ENCODE results near the gene INA. TPM values are rescaled to one million over a fixed set of nuclear protein-coding genes. Genes with fewer than 3 reads are reported as not detected.

Gene INA
- total RNA-seq, 1 experiment from 2014 or later: 0.52 TPM

DNA sequence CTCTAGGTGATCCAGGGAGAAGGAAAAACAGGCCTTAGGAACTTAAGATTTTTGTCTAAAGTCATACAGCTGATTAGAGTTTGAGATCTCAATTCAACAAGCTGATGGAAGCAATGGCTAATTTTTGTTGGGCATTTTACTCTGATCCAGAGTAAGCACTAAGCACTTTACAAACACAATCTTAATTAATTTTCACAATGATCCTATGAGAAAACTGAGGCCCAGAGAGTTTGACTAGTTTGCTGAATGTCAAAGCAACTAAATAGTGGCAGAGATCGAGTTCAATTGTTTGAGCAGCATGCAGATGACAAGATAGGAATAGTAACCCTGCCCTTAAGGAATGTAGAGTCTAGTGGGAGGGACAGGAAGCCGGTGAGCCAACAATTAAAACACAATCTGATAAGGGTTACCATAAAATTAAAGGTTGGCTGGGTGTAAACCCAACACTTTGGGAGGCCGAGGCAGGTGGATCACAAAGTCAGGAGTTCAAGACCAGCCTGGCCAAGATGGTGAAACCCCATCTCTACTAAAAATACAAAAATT is 44.7 kb upstream of the INA start:
- Mint-ChIP-seq H3K27me3 (ENCODE audit: insufficient read depth, unreplicated experiment) (no peaks in the 10 kb centered on the region), H3K4me3 (ENCODE audit: unreplicated experiment) (no peak overlapping the region), H3K9me3 (ENCODE audit: unreplicated experiment) (peaks cover 12% of the 10 kb centered on the region), H3K4me1 (ENCODE audit: low read depth, unreplicated experiment) (peaks cover 28% of the 10 kb centered on the region), H3K36me3 (ENCODE audit: insufficient read depth, unreplicated experiment) (peaks cover 28% of the 10 kb centered on the region), H3K27ac (ENCODE audit: unreplicated experiment) (peak overlapping the region; percentile 72)
- no peaks in the 10 kb centered on the region for H3K27me3 ChIP-seq (replicated peaks; ENCODE audit: control insufficient read depth, insufficient read depth, low read length)
- DNase-seq: no peak
- H3K4me3 ChIP-seq (ENCODE audit: low read depth, low read length): no peak overlapping the region
- TF ChIP-seq, protein P1, sequence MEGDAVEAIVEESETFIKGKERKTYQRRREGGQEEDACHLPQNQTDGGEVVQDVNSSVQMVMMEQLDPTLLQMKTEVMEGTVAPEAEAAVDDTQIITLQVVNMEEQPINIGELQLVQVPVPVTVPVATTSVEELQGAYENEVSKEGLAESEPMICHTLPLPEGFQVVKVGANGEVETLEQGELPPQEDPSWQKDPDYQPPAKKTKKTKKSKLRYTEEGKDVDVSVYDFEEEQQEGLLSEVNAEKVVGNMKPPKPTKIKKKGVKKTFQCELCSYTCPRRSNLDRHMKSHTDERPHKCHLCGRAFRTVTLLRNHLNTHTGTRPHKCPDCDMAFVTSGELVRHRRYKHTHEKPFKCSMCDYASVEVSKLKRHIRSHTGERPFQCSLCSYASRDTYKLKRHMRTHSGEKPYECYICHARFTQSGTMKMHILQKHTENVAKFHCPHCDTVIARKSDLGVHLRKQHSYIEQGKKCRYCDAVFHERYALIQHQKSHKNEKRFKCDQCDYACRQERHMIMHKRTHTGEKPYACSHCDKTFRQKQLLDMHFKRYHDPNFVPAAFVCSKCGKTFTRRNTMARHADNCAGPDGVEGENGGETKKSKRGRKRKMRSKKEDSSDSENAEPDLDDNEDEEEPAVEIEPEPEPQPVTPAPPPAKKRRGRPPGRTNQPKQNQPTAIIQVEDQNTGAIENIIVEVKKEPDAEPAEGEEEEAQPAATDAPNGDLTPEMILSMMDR (IDR thresholded peaks at IDR 0.05; ENCODE audit: insufficient read depth in 1 of 2, low read depth in 1 of 2, low read length in 1 of 2, severe bottlenecking in 1 of 2, unreplicated experiment in 1 of 2): no peak
- H3K4me1 ChIP-seq: peaks cover 52% of the 10 kb centered on the region
- CTCF ChIA-PET: interaction anchor here (2.1 kb wide), 1 partner anchor 12 kb away, joined by 17 read pairs; no protein-coding TSS in a partner anchor
- H3K36me3 ChIP-seq (ENCODE audit: control insufficient read depth, insufficient read depth, low read length): no peaks in the 10 kb centered on the region
- no TSS peak for BruUV-seq (replicated peaks)
- 0 out of 2 replicates have a peak, but pooled peaks cover 3% of the 10 kb centered on the region for H3K9me3 ChIP-seq
- POLR2A ChIA-PET: interaction anchor here (0.7 kb wide), 1 partner anchor 112 kb away, joined by 5 read pairs; no protein-coding TSS in a partner anchor
- intact Hi-C loops (cut with micrococcal nuclease; ENCODE audit: unreplicated experiment): no loop called here

DNA sequence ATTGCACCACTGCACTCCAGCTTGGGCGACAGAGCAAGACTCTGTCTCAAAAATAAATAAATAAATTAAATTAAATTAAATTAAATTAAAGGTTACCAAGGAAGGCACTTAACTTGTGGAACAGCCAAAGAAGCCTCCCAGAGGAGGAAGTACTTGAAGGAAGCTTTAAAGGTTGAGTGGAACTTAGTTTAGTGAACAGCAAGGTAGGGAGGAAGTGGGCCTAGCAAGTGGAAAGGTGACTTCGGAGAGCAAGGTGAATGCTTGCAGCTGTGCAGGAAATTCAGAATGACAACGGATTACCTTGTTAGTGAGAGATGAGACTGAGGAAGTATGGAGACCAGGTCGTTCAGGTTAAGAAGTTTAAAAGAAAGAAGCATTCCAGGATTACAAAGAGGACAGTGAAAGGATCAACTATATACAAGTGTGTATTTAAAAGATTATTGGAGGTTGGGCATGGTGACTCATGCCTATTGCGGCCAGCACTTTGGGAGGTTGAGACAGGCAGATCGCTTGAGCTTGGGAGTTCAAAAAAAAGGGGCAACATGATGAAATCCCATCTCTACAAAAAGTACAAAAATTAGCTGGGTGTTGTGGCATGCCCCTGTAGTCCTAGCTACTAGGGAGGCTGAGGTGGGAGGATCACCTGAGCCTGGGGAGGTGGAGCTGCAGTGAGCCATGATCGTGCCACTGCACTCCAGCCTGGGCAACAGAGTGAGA is 44.0 kb upstream of the INA start:
- H3K27ac Mint-ChIP-seq (ENCODE audit: unreplicated experiment): peak overlapping the region; percentile 72
- ChIA-PET CTCF (no interaction called here), POLR2A (no interaction called here)
- peaks cover 30% of the 10 kb centered on the region for H3K4me1 Mint-ChIP-seq (ENCODE audit: low read depth, unreplicated experiment)
- H3K36me3 ChIP-seq (ENCODE audit: control insufficient read depth, insufficient read depth, low read length): no peaks in the 10 kb centered on the region
- no peak overlapping the region for H3K4me3 Mint-ChIP-seq (ENCODE audit: unreplicated experiment)
- no peak overlapping the region for H3K4me3 ChIP-seq (ENCODE audit: low read depth, low read length)
- H3K4me1 ChIP-seq: peaks cover 50% of the 10 kb centered on the region
- no TSS peak for BruUV-seq (replicated peaks)
- peaks cover 26% of the 10 kb centered on the region for H3K36me3 Mint-ChIP-seq (ENCODE audit: insufficient read depth, unreplicated experiment)
- H3K27me3 ChIP-seq (replicated peaks; ENCODE audit: control insufficient read depth, insufficient read depth, low read length): no peaks in the 10 kb centered on the region
- intact Hi-C loops (cut with micrococcal nuclease; ENCODE audit: unreplicated experiment): no loop called here
- peaks cover 12% of the 10 kb centered on the region for H3K9me3 Mint-ChIP-seq (ENCODE audit: unreplicated experiment)
- TF ChIP-seq, protein P1 (IDR thresholded peaks at IDR 0.05; ENCODE audit: insufficient read depth in 1 of 2, low read depth in 1 of 2, low read length in 1 of 2, severe bottlenecking in 1 of 2, unreplicated experiment in 1 of 2): no peak
- H3K9me3 ChIP-seq: no peaks in the 10 kb centered on the region
- H3K27me3 Mint-ChIP-seq (ENCODE audit: insufficient read depth, unreplicated experiment): no peaks in the 10 kb centered on the region
- DNase-seq: peak in 1 of 2 experiments; percentile 46

DNA sequence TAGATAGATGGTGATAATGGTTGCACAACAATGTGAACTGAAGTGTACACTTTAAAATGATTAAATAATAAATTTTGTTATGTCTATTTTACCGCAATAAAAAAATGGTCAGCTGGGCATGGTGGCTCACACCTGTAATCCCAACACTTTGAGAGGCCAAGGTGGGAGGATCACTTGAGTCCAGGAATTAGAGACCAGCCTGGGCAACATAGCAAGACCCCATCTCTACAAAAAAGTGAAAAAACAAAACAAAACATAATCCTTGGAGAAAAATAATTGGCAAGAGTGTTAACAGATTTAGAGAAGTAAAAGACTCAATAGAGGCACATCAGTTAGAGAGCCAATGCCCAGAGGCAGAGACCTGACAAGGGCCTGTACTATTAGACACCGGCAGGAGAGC is 41.2 kb upstream of the INA start:
- no peak for DNase-seq
- no peaks in the 10 kb centered on the region for H3K27me3 Mint-ChIP-seq (ENCODE audit: insufficient read depth, unreplicated experiment)
- no TSS peak for BruUV-seq (replicated peaks)
- Histone ChIP-seq H3K27me3 (replicated peaks; ENCODE audit: control insufficient read depth, insufficient read depth, low read length) (no peaks in the 10 kb centered on the region), H3K9me3 (no peaks in the 10 kb centered on the region), H3K4me1 (peaks cover 55% of the 10 kb centered on the region), H3K4me3 (ENCODE audit: low read depth, low read length) (no peak overlapping the region), H3K36me3 (ENCODE audit: control insufficient read depth, insufficient read depth, low read length) (no peaks in the 10 kb centered on the region)
- peak overlapping the region; percentile 96 for H3K27ac Mint-ChIP-seq (ENCODE audit: unreplicated experiment)
- POLR2A ChIA-PET: no interaction called here
- intact Hi-C loops (cut with micrococcal nuclease; ENCODE audit: unreplicated experiment): no loop called here
- peaks cover 48% of the 10 kb centered on the region for H3K4me1 Mint-ChIP-seq (ENCODE audit: low read depth, unreplicated experiment)
- H3K9me3 Mint-ChIP-seq (ENCODE audit: unreplicated experiment): peaks cover 12% of the 10 kb centered on the region
- TF ChIP-seq, protein P1 (IDR thresholded peaks at IDR 0.05; ENCODE audit: insufficient read depth in 1 of 2, low read depth in 1 of 2, low read length in 1 of 2, severe bottlenecking in 1 of 2, unreplicated experiment in 1 of 2): no peak
- CTCF ChIA-PET: no interaction called here
- no peak overlapping the region for H3K4me3 Mint-ChIP-seq (ENCODE audit: unreplicated experiment)
- peaks cover 39% of the 10 kb centered on the region for H3K36me3 Mint-ChIP-seq (ENCODE audit: insufficient read depth, unreplicated experiment)

Data from Caco-2 (cell line).